GM19455 (cell line): ENCODE results near the gene NPM1.

ENCODE experiments used
- ATAC-seq: cut with Tn5 transposase; IDR thresholded peaks from one replicate; pipeline ENCODE4 v1.9.1; 2021; ENCODE audit not compliant: unreplicated experiment

Gene NPM1

DNA sequence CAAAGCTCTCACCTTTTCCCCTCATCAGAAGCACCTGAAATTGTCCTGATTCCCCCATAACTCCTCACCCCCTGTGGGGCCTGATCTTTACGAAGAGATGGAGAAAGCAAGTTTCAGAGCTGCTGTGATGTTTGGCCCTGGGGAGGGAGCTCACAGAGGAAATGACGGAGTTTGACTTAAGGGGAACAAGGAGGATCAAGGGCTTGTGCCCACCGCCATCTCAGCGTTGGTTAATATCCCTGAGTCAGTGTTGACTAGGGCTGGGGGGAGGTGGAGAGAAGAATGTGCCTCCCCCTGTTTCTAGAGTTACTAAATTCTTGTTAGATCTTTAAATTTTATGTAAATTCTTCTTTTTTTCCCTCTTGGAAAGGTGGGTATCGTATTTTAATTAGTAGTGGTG lies 59.6 kb downstream of the NPM1 start:
- no peak for ATAC-seq

DNA sequence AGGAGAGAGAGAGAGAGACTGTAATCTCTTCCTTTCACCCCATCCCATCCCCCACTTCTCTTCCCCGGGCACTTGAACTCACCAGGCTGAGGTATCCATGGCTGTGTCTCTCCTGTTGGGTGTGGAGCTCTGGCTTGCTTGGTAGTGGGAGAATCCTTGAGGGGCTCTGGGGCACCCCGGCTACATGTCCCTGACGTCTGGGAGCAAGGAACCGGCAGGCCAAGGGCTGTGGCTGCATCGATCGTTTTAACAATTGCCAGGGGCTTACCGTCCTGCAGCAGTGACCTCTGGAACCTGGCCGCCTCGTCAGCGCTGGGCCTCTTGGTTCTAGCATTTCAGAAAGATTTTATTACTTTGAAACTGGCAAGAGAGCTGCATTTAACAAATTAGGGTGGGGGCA lies 61.8 kb downstream of the NPM1 start:
- no peak for ATAC-seq

DNA sequence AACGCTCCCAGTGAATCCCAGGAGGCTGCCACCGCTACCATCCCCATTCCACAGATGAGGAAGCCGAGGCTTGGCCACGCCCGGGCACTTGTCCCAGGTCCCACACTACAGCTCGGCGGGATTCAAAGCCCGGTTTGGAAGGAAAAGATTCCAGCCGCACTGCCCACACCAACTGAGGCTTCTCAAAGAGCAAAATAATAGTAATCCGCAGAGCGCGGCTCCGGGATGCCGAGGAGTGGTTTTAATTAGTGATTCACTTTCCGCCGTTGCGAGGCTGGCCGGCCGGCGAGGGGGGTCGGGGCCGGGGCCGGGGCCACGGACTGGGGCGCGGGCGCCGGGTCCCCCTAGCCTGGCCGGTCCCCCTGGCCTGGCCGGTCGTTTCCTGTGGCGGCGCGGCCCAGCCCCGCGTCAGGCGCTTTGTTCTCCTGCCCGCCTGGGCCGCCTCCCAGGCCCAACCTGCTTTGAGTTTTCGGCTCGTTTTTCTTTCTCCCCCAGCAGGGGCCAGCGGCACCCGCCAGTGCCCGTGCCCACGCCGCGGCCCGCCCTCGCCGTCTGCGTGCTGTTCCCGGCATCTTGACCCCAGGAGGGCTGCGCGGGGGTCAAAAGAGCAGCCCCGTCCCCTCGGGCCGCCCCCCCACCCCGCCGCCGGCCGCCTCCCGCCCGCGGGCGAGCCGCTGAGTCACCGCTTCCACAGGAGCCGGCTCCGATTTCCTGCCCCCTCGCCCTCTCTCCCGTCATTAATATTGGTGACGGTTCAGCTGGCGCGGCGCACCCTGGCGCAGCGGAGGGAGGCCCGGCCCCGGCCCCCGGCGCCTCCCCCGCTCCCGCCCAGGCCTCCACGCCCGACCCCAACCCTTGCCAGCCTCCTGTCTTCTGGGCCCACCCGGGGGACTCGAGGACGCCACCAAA lies 63.0 kb downstream of the NPM1 start:
- no peak for ATAC-seq

DNA sequence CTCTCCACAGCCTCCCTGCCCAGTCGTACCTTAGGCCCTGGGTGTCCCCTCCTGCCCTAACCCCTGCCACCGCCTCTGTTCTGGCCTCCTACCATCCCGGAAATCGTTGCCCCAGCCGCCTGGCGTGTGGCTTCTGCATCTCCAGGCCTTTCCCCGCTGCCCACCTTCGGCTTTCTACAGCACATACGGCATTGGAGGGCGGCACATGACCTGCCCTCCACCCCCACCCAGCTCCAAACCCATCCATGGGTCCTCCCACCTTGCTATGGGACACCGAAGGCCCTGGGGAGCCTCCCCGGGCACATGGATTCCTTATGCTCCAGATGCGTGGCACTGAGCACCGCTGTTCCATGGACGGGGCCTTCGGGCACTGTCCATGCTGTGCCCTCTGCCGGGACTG lies 63.8 kb downstream of the NPM1 start:
- ATAC-seq: no peak

DNA sequence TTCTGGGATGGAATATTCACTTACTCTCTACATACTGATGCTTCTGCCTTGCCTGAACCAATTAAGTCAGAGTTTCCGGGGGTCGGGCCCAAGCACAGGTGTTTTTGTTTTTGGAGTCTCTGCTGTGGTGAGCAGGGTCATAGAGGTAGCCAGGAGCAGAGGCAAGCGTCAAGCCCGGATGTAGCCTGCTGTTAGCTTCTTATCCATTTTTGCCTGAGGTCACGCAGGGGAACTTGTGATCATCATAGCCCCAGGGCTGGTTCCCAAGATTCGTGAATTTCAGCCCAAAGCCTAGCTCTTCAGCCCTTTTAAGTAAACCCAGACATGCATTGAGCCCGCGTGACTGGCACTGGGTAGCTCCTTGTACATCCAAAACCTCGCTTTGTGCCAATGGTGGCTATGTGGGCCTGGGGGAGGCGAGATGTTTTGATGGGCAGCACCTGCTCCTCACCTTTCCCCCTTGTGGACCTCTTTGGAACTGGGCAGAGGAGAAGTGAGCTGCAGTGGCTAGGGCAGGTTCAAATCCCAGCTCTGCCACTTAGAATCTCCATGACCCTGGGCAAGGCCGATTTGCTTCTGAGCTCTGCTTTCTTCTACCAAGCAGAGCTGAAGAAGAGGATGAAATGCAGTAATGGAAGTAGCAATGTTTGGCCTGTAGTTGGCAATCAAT lies 65.5 kb downstream of the NPM1 start:
- ATAC-seq: no peak

DNA sequence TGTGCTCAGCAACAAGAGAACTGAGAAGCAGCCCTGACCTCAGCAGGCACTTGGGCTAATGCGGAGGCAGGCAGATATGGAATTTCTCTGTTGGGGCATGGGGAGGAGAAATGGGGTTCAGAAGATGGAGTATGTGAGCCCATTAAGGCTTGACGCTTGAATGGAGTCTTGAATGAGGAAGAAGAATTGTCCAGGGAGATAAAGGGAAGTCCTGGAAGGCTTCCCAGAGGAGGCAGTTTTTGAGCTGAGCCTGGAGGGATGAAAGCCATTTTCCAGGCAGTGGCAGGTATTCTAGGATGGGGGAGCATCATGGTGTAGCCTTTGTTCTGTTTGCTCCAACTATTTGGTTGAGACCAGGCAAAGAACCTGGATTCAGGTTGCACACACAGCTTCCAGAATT lies 66.3 kb downstream of the NPM1 start:
- no peak for ATAC-seq

DNA sequence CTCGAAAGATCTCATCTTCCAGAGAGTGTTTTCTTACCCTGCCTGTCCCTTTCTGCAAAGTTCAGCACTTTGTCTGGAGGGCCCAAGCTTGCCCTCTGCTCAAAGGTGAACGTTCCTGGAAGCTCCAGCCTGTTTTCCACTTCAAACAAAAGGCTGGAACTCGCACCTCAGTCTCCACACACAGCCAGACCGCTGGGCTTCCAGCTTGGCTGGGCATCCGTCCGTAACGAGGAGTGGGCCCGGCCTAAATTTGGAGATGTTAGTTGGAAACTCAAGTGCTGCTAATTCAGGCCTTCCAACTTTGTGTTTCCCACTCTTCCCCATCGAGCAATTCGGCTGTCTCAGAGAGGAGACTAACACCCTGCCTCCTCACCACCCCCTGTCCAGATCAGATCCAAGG lies 66.9 kb downstream of the NPM1 start:
- no peak for ATAC-seq

DNA sequence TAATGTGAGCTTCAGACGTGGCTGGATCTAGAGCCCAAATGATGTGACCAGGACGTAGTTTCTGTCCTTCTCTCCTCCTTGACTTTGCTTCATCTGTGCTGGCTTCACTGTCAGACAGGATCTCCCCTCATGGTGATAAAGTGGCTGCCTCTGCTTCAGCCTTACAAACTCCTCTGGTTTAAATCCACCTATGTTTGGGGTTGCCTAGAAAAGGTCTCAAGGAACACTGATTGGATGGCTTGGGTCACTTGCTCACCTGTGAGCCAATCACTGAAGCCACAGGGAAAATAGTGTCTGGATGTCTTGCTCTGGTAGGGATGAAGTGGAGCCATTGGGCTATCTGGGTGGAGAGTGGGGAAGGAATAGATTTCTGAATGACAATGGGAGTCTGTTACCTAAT lies 67.9 kb downstream of the NPM1 start:
- ATAC-seq: no peak

DNA sequence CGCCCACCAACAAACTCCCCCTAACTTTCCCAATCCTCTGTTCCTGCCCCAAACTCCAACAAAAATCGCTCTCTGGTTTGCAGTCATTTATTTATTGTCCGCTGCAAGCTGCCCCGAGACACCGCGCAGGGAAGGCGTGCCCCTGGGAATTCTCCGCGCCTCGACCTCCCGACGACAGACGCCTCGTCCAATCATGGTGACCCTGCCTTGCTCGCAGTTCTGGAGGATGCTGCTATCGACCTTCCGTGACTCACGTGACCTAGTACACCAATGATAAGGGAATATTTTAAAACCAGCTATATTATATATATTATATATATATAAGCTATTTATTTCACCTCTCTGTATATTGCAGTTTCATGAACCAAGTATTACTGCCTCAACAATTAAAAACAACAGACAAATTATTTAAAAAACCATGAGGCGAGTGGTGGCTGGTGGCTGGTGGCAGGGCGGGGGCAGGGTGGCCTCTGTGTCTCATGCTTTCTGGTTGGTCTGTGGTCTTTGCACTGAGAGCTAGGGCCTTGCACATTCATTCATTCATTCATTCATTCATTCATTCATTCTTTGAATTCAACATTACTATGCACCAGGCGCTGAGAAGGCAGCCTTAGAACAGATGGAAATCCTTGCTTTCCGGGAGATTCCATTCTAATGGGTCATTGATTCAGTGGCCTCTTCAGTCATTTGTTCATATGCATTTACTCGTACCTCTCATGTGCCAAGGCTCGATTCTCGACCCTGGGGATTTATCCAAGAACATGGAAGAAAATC lies 69.7 kb downstream of the NPM1 start:
- ATAC-seq: no peak

DNA sequence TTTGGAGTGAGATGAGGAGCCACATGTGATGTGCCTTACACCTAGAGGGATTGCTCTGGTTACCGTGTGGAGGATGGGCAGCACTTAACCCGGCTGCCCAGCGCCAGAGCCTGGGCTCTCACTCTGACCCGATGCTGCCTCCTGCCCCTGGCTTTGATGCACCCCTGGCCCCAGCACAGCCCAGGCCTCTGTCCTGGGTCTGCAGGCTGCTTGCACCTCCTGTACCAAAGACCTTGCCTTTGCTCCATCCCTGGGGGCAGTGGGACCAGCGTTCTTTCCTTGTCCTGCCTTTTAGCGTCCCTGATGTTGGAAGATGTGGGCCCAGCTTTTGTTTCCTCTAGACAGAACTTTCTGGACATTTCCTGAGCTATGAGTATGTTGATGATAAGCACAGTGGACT lies 72.2 kb downstream of the NPM1 start:
- no peak for ATAC-seq
